NCI-H526 treated with DMSO at 0.1 percent for 48 hours (cell line): ENCODE data around the gene DUSP8.

Source experiments
- DNase-seq: peaks from one replicate; lab custom pipeline; 2025; lab: John Stamatoyannopoulos, UW

The DUSP8 gene

GRCh38 chr11:1549338-1550330 is 22.4 kb downstream of the DUSP8 start:
- no peak for DNase-seq

- peak; percentile 33 for DNase-seq
These were observed 23.6 kb downstream of the DUSP8 start for GRCh38 chr11:1548221-1549070.

GRCh38 chr11:1547467-1548098 is 24.5 kb downstream of the DUSP8 start:
- DNase-seq, result no peak

GRCh38 chr11:1546536-1547466 is 25.3 kb downstream of the DUSP8 start:
- DNase-seq, result peak; percentile 51

DNA sequence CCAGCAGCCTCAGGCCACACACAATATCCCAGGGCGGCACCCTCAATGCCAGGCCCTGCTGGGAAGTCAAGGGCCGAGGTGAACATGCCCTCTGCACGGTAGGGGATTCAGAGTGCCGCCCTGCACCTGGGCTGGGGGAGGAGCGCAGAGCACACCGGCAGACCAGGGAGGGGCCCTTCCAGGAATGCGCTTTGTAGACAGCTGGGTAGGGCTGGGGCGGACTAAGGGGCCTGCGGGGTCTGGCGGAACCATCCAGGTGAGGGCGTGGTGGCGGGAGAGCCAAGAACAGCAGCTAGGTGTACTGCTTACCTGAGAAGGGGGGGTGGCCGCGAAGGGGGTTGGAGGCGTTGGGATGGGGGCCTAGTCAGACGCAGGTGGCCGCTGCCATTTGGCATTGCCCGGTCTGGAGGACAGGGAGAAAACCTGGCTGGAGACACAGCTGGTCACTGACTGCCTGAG is 26.0 kb downstream of the DUSP8 start:
- DNase-seq, result peak; percentile 19

GRCh38 chr11:1545432-1545831 is 26.6 kb downstream of the DUSP8 start:
- no peak for DNase-seq

DNA sequence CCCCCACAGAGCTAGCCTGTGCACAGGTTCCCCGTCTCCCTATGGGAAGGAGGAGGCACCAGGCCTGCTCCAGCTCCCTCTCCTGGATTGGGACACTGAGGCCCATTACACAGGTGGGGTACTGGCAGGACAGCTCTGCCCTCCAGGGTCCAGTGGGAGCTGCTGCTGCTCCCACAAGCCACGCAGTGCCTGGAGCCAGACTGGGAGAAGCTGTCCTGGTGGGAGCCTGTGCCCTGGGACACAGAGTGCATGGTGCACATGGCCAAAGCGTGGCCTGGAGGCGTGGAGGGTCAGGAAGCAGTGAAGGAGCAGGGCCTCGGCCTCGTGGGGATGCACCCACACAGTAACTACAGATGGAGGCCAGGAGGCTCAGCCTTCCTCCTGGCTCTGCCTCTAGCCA is 27.5 kb downstream of the DUSP8 start:
- DNase-seq, result no peak

DNA sequence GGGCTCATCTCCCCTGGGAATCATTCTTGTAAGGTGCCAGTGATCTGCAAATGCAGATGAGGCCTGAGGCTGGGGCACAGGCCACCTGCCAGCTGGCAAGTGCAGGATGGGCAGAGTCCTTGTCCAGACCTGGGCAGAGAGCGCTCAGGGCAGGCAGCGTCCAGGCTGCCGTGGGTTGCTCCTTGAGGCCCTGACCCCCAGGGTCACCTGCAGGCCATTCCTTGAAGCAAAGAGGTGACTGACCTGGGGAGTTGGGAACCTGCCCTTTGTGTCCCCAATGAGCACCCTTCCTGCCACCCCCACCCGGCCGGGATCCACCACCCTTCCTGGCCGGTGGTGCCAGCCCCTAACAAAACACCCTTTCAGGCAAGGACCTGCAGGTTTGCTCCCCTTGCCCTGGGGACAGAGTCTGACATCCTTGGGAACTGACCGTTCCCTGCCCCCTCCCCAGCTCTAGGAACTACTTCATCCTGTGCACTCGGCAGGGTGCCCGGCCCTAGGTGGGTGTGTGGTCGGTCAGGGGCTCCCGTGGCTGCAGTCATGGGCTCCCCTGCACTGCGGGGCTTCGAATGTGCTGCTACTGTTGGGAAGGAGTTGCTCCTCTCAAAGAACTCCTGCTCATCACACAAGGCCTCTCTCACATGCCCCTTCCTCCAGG is 28.3 kb downstream of the DUSP8 start:
- DNase-seq, result no peak

- DNase-seq, result no peak
These were observed 29.8 kb downstream of the DUSP8 start for GRCh38 chr11:1542267-1542666.

DNA sequence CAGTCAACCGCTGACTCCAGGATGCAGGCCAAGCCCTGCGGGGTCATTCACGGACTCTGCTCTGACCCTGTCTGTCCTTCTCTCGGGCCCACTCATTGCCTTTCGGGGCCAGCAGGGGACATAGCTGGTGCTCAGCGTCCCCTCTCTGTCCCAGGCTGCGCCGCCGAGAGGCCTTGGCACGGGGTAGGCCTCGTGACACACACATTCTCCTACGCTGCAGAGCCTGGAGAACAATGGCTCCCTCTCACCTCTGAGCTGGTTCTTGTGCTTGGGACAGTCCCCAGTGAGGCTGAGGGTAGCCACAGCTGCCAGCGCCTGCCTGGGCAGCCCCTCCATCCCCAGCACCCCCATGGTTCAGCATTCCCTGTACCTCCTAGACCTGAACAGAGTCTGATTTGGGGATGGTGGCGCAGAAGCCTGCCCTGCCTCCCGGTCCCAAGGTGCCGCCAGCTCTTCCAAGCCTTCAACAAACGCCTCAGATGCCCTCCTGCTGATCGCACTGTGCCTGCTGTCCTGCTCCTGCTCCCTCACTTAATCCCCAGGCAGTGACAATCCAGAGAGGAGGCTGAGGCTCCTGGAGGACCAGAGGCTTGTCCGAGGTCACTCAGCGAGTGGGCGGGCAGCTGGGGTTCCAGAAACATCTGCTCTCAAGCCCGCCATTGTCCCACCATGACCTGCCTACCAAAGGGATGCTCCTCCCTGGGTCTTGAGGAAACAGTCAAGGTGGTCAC is 30.4 kb downstream of the DUSP8 start:
- no peak for DNase-seq

GRCh38 chr11:1540074-1540473 is 32.0 kb downstream of the DUSP8 start:
- DNase-seq, result no peak

GRCh38 chr11:1538153-1538552 is 33.9 kb downstream of the DUSP8 start:
- DNase-seq, result no peak

DNA sequence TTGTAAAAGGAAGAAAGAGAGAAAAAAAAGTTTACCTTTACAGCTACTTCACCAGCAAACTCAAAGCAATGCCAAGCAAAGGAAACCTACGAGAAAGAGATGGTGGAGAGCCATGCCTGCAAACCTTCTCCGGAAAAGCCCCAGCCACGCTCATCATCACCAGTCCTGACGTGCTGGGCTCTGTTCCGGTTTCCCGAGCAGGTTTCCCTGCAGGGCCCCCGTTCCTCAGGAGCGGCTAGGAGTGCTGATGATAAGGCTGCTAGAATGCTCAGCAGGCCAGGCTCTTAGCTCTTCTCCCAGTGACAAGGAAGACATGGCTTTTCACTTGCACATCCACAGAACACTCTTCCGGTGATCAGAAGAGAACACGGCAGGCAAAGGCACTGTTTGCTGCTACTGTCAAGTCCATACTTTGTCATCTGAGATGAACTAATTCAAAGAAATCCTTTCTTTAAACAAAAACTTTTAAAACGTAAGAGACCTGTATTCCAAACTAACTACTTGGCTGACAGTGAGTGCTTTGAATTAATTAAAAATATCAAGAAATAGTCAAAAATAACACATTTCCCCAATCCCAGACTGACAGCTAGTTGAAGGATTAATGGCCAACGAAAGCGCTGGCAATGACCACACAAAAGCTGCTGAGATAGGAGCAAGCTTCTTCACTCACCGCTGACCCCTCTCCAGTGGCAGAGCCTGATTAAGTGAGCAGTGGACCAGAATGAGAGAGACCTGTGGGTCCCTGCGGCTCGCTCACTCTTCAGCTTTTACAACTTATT is 35.8 kb downstream of the DUSP8 start:
- no peak for DNase-seq

GRCh38 chr11:1534682-1535081 is 37.4 kb downstream of the DUSP8 start:
- no peak for DNase-seq

DNA sequence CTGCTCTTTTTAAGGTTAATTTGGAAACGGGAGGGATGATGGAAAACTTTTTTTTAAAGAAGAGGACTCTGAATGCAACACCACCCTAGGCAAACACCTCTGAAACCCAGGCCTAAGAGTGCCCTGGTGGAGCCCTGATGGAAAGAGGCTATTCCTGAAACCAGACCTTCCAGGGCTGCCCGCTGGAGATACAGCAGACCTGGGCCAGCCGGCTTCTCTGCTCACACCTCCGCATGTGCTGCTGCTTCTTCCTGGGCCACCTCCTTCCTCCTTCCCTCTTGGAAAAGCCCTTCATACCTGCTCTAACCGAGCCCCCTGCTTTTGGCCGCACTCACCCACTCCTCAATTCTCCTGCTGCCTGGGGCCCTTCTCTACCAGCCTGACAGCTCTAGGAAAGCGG is 37.9 kb downstream of the DUSP8 start:
- DNase-seq, result no peak

- DNase-seq, result no peak
These were observed 38.7 kb downstream of the DUSP8 start for GRCh38 chr11:1533342-1533725.

GRCh38 chr11:1532606-1533341 is 39.3 kb downstream of the DUSP8 start:
- DNase-seq, result no peak

DNA sequence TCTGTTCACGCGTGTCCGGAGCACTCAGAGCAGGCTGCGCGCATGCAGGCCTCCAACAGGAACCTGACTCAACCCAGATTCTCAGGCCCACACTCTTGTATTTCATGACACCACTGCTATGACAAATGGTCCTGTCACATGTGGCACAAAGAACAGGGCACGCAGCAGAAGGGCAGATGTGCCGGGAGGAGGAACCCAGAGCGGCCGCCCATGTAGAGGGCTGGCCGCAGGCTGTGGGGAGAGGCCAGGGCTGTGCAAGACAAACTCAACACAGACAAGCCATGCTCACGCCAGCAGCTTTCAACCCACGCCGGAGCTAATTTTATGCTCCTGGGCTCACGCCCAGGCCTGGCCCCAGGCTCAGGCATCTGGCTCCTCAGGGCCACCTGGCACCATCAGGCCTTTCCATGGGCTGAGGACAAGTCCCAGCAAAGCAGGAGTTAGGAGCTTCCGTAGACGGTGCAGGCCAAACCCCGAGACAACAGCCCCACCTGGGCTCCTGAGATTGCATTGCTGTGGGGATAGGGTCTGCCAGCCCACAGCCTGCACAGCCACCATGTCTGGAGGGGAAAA is 40.0 kb downstream of the DUSP8 start:
- DNase-seq, result no peak
